A549 (cell line): ENCODE data around the gene FAH. TPM values are rescaled to one million over a fixed set of nuclear protein-coding genes. Genes with fewer than 3 reads are reported as not detected.
A peak's percentile ranks its signal among the peaks of the same experiment; 100 is the strongest.

Experiments
- ATAC-seq, 2 experiments: fragments of 200-7000 bp in 1 of 2; fragments of >200 bp in 1 of 2; cut with Nextera tagmentation in 1 of 2; cut with Tn5 transposase in 1 of 2; 3 replicates each; pipeline versions ENCODE4 v1.8.0 to v1.9.1; 2018 to 2020; ENCODE audit warnings: mild to moderate bottlenecking in 1 of 2, moderate library complexity in 1 of 2
- CTCF ChIA-PET: fragments of 300-600 bp; sonication (Branson Sonifier 250); formaldehyde crosslinking; extraction: SDS; loops from one replicate; lab custom pipeline; 2021; ENCODE audit warnings: antibody characterized with exemption, inconsistent platforms; lab: Yijun Ruan, JAX
- POLR2A ChIA-PET: fragments of 350-600 bp; formaldehyde crosslinking; extraction: SDS; loops from one replicate; lab custom pipeline; 2021; ENCODE audit warnings: antibody characterized with exemption, inconsistent platforms; lab: Yijun Ruan, JAX
- DNase-seq, 2 experiments: peaks; one replicate each; pipeline versions ENCODE4 v3.0.0 to v3.0.0-alpha.2; 2011 to 2016; ENCODE audit warnings: low read depth in 1 of 2, low spot score in 1 of 2
- FAIRE-seq: peaks from 2 replicates; lab custom pipeline; 2011; peaks lifted over from hg19 to GRCh38; lab: Jason Lieb, UNC
- H3K27ac ChIP-seq, 2 experiments: fragments of >200 bp; sonication (Bioruptor Twin); formaldehyde crosslinking; 3 replicates each; pipeline ENCODE4 v1.5.1; 2016 to 2017
- H3K4me1 ChIP-seq: fragments of >200 bp; sonication (Bioruptor Twin); formaldehyde crosslinking; 3 replicates; pipeline ENCODE4 v1.6.1; 2016
- H3K4me2 ChIP-seq: fragments of >200 bp; sonication (Bioruptor Twin); formaldehyde crosslinking; 3 replicates; pipeline ENCODE4 v1.6.1; 2016
- H3K4me3 ChIP-seq: fragments of >200 bp; sonication (Bioruptor Twin); formaldehyde crosslinking; 3 replicates; pipeline ENCODE4 v1.5.1; 2016
- H3K9me3 ChIP-seq: fragments of >200 bp; sonication (Bioruptor Twin); formaldehyde crosslinking; 3 replicates; pipeline ENCODE4 v1.6.1; 2016
- ATOH8 ChIP-seq: fragments of 250-450 bp; sonication (Bioruptor Pico); IDR thresholded peaks from 2 replicates; pipeline ENCODE4 v1.5.0; 2020; ENCODE audit warnings: low read depth, mild to moderate bottlenecking, moderate library complexity
- CBX2 ChIP-seq: fragments of 200-600 bp; sonication (generic); IDR thresholded peaks from 2 replicates; pipeline ENCODE4 v1.6.1; 2016; ENCODE audit warnings: low read depth, mild to moderate bottlenecking, borderline replicate concordance
- CBX8 ChIP-seq: fragments of 200-600 bp; sonication (generic); IDR thresholded peaks from 2 replicates; pipeline ENCODE4 v1.6.1; 2016
- EHF ChIP-seq: fragments of 250-450 bp; sonication (Bioruptor Pico); IDR thresholded peaks from 2 replicates; pipeline ENCODE4 v1.5.0; 2020; ENCODE audit warnings: mild to moderate bottlenecking
- ELK1 ChIP-seq: fragments of 150-350 bp; IDR thresholded peaks from 2 replicates; pipeline ENCODE4 v1.6.1; 2014; ENCODE audit warnings: low read depth, mild to moderate bottlenecking, low read length
- EP300 ChIP-seq, 2 experiments: fragments of >200 bp; sonication (Bioruptor Twin); formaldehyde crosslinking; IDR thresholded peaks; 2 replicates in 1 of 2; 3 replicates in 1 of 2; pipeline ENCODE4 v1.6.1; 2016 to 2017
- FOSL2 ChIP-seq, 2 experiments: fragments of 450-650 bp in 1 of 2; fragments of >200 bp in 1 of 2; sonication (Bioruptor Twin) in 1 of 2; formaldehyde crosslinking; IDR thresholded peaks; 2 replicates each; pipeline versions ENCODE4 v1.5.0 to v1.6.1; 2016 to 2020; ENCODE audit warnings: mild to moderate bottlenecking in 1 of 2, moderate library complexity in 1 of 2
- GATA3 ChIP-seq: IDR thresholded peaks from 2 replicates; pipeline ENCODE4 v1.6.1; 2012; ENCODE audit warnings: borderline replicate concordance
- HES2 ChIP-seq: fragments of >200 bp; sonication (Bioruptor Twin); formaldehyde crosslinking; IDR thresholded peaks from 2 replicates; pipeline ENCODE4 v1.6.1; 2016
- HOXA7 ChIP-seq: fragments of 250-450 bp; sonication (Bioruptor Pico); IDR thresholded peaks from 2 replicates; pipeline ENCODE4 v1.5.0; 2020; ENCODE audit warnings: mild to moderate bottlenecking, moderate library complexity
- HOXB13 ChIP-seq: fragments of 250-450 bp; sonication (Bioruptor Pico); IDR thresholded peaks from 2 replicates; pipeline ENCODE4 v1.5.0; 2020; ENCODE audit warnings: low read depth, mild to moderate bottlenecking, moderate library complexity
- HOXB5 ChIP-seq: fragments of 250-450 bp; sonication (Bioruptor Pico); IDR thresholded peaks from 2 replicates; pipeline ENCODE4 v1.5.0; 2020; ENCODE audit warnings: mild to moderate bottlenecking, moderate library complexity
- JUNB ChIP-seq: fragments of >200 bp; sonication (Bioruptor Twin); formaldehyde crosslinking; IDR thresholded peaks from 2 replicates; pipeline ENCODE4 v1.6.1; 2016
- KDM1A ChIP-seq: fragments of 200-600 bp; sonication (generic); IDR thresholded peaks from 2 replicates; pipeline ENCODE4 v1.6.1; 2016; ENCODE audit warnings: low read depth, mild to moderate bottlenecking
- MAZ ChIP-seq: fragments of 150-350 bp; IDR thresholded peaks from 2 replicates; pipeline ENCODE4 v1.6.1; 2014; ENCODE audit warnings: antibody characterized with exemption, low read depth, low read length, borderline replicate concordance
- MYC ChIP-seq: IDR thresholded peaks from 2 replicates; pipeline ENCODE4 v1.6.1; 2012; ENCODE audit warnings: mild to moderate bottlenecking, inconsistent platforms, low read length, improper control_type of control experiment, borderline replicate concordance
- NR3C1 ChIP-seq: fragments of >200 bp; sonication (Bioruptor Twin); formaldehyde crosslinking; IDR thresholded peaks from 3 replicates; pipeline ENCODE4 v1.6.1; 2017
- RCOR1 ChIP-seq: fragments of 150-350 bp; IDR thresholded peaks from 2 replicates; pipeline ENCODE4 v1.6.1; 2014; ENCODE audit warnings: antibody characterized with exemption, low read length, low read depth
- REST ChIP-seq: fragments of 200-600 bp; sonication (generic); IDR thresholded peaks from 2 replicates; pipeline ENCODE4 v1.6.1; 2016; ENCODE audit warnings: antibody characterized with exemption, mild to moderate bottlenecking, moderate library complexity
- SMC3 ChIP-seq: fragments of >200 bp; sonication (Bioruptor Twin); formaldehyde crosslinking; IDR thresholded peaks from 3 replicates; pipeline ENCODE4 v1.6.1; 2018; ENCODE audit warnings: inconsistent platforms
- TFCP2L1 ChIP-seq: fragments of 250-450 bp; sonication (Bioruptor Pico); IDR thresholded peaks from 2 replicates; pipeline ENCODE4 v1.5.0; 2021; ENCODE audit warnings: mild to moderate bottlenecking
- TP53 ChIP-seq: fragments of 250-450 bp; sonication (Bioruptor Pico); IDR thresholded peaks from 2 replicates; pipeline ENCODE4 v1.5.0; 2021; ENCODE audit warnings: mild to moderate bottlenecking, moderate library complexity
- ZC3H11A ChIP-seq: fragments of 450-650 bp; IDR thresholded peaks from 2 replicates; pipeline ENCODE4 v1.6.1; 2014; ENCODE audit warnings: antibody characterized with exemption, mild to moderate bottlenecking
- ZSCAN20 ChIP-seq: fragments of 250-450 bp; sonication (Bioruptor Pico); IDR thresholded peaks from 2 replicates; pipeline ENCODE4 v1.8.0; 2022; ENCODE audit warnings: mild to moderate bottlenecking, moderate library complexity
- WGBS: methylation state at CpG from one replicate; pipeline ENCODE4 v1.1.6; 2017; ENCODE audit errors: missing lambda C conversion rate; 5-methylcytosine and 5-hydroxymethylcytosine counted together
- polyA plus RNA-seq, 4 experiments: library from polyadenylated mRNA; depleted of rRNA in 3 of 4; stranded (reverse); fragments of >200 nt; fragmentation: RNase III in 1 of 4; extraction: RNeasy Plus Mini Kit Qiagen cat#74134 plus additional on column Dnase treatment in 1 of 4; gene quantifications; 2 replicates in 3 of 4; 3 replicates in 1 of 4; pipeline ENCODE4 v1.2.3, GENCODE V29; 2011 to 2017
- TF ChIP-seq, protein P1 (sequence below): IDR thresholded peaks from 2 replicates; pipeline ENCODE4 v1.6.1; 2012; ENCODE audit warnings: low read depth, borderline replicate concordance
- TF ChIP-seq, protein P2 (sequence below): IDR thresholded peaks from 2 replicates; pipeline ENCODE4 v1.6.1; 2012

Gene FAH
- polyA plus RNA-seq, 2 of the 4 experiments (the other 2 are of a cell fraction), result 27.3 to 31.9 TPM

GRCh38 chr15:80110920-80111319, 41.9 kb upstream of the FAH start:
- Histone ChIP-seq H3K4me1 (peaks cover 14% of the 10 kb centered on the region), H3K4me2 (no peak overlapping the region), H3K4me3 (no peak overlapping the region), H3K9me3 (no peaks in the 10 kb centered on the region), H3K27ac (no peak overlapping the region)
- ATAC-seq, result no peak
- no peak for TF ChIP-seq RCOR1
- no peak for TF ChIP-seq TP53 (CRISPR knock-in tag)
- no peak for TF ChIP-seq FOSL2 (IDR thresholded peaks at IDR 0.05)
- no peak for TF ChIP-seq FOSL2 (CRISPR knock-in tag; IDR thresholded peaks at IDR 0.05)
- no peak for TF ChIP-seq GATA3
- TF ChIP-seq, protein P1, sequence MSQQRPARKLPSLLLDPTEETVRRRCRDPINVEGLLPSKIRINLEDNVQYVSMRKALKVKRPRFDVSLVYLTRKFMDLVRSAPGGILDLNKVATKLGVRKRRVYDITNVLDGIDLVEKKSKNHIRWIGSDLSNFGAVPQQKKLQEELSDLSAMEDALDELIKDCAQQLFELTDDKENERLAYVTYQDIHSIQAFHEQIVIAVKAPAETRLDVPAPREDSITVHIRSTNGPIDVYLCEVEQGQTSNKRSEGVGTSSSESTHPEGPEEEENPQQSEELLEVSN, result no peak
- no peak for TF ChIP-seq CBX8
- TF ChIP-seq TFCP2L1, result no peak
- no peak for TF ChIP-seq KDM1A
- no peak for TF ChIP-seq HES2
- TF ChIP-seq HOXB13 (CRISPR knock-in tag), result no peak
- TF ChIP-seq, protein P2, sequence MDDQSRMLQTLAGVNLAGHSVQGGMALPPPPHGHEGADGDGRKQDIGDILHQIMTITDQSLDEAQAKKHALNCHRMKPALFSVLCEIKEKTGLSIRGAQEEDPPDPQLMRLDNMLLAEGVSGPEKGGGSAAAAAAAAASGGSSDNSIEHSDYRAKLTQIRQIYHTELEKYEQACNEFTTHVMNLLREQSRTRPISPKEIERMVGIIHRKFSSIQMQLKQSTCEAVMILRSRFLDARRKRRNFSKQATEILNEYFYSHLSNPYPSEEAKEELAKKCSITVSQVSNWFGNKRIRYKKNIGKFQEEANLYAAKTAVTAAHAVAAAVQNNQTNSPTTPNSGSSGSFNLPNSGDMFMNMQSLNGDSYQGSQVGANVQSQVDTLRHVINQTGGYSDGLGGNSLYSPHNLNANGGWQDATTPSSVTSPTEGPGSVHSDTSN, result no peak
- no peak for TF ChIP-seq ZC3H11A
- TF ChIP-seq JUNB, result no peak
- TF ChIP-seq MAZ, result no peak
- no peak for FAIRE-seq
- DNase-seq, result no peak
- POLR2A ChIA-PET, result no interaction called here
- CTCF ChIA-PET, result no interaction called here

DNA sequence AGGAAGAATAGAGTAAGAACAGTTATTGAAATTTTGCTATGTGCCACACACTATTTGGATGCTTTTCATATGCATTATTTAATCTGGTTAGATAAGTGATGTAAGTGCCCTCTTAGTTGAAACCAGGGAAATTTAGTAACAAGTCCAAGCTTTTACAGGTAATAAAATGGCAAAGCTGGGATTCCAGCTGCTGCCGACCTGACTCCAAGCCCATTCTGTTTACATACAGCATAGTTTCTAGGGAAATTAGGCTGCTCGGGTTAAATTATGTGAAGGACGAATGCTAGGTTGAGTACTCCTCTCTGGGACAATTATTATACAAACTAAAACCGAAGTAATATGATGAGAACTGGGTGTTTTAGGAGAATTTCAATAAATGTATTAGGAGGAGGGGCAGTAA, 38.7 kb upstream of the FAH start:
- Histone ChIP-seq H3K27ac (no peak overlapping the region), H3K4me3 (no peak overlapping the region), H3K9me3 (no peaks in the 10 kb centered on the region), H3K4me1 (peaks cover 7% of the 10 kb centered on the region; the same call in 2 of the 3 replicates), H3K4me2 (no peak overlapping the region)
- ChIA-PET POLR2A (no interaction called here), CTCF (interaction anchor here (0.7 to 1.8 kb wide), 5 partner anchors 9 to 218 kb away, joined by 3 to 5 read pairs (median 3); no protein-coding TSS in a partner anchor)
- no peak for DNase-seq
- ATAC-seq, result no peak
- TF ChIP-seq HES2, result no peak
- TF ChIP-seq CBX8, result no peak
- TF ChIP-seq HOXA7, result no peak
- no peak for TF ChIP-seq ATOH8 (CRISPR knock-in tag)
- no peak for TF ChIP-seq EHF (CRISPR knock-in tag)
- no peak for TF ChIP-seq ZSCAN20 (CRISPR knock-in tag)
- no peak for TF ChIP-seq MYC
- no peak for TF ChIP-seq HOXB13 (CRISPR knock-in tag)
- no peak for TF ChIP-seq MAZ
- TF ChIP-seq REST, result no peak
- TF ChIP-seq JUNB, result no peak
- no peak for TF ChIP-seq CBX2
- TF ChIP-seq, protein P2, result no peak
- TF ChIP-seq SMC3, result no peak
- TF ChIP-seq EP300 (IDR thresholded peaks at IDR 0.05), result no peak
- no peak for TF ChIP-seq NR3C1
- TF ChIP-seq HOXB5 (CRISPR knock-in tag), result no peak
- TF ChIP-seq RCOR1, result no peak
- no peak for TF ChIP-seq ELK1
- 76% methylated on average over 4 of the region's 4 CpGs for WGBS
- peak; percentile 13 for FAIRE-seq
